ENCODE data around the gene OSBP. TPM values are rescaled to one million over a fixed set of nuclear protein-coding genes. Genes with fewer than 3 reads are reported as not detected.

Gene OSBP
- total RNA-seq, 1 experiment from 2014 or later: 45.4 TPM

- Mint-ChIP-seq H3K4me3 (no peak overlapping the region), H3K4me1 (no peaks in the 10 kb centered on the region), H3K27me3 (ENCODE audit: low read depth) (no peaks in the 10 kb centered on the region), H3K9me3 (no peaks in the 10 kb centered on the region), H3K36me3 (peaks cover 29% of the 10 kb centered on the region), H3K27ac (no peak overlapping the region)
- no peak for DNase-seq (ENCODE audit: low spot score)
- CTCF ChIA-PET: no interaction called here
- TF ChIP-seq SP1 (CRISPR knock-in tag; conservative IDR thresholded peaks at IDR 0.05) (no peak), ETV6 (CRISPR knock-in tag; IDR thresholded peaks at IDR 0.05) (no peak), ZNF396 (CRISPR knock-in tag; IDR thresholded peaks at IDR 0.05; ENCODE audit: borderline replicate concordance) (no peak), RELA (CRISPR knock-in tag; IDR thresholded peaks at IDR 0.05; ENCODE audit: borderline replicate concordance) (no peak), KAT7 (CRISPR knock-in tag; IDR thresholded peaks at IDR 0.05; ENCODE audit: borderline replicate concordance) (no peak), CBFB (CRISPR knock-in tag; IDR thresholded peaks at IDR 0.05; ENCODE audit: low read depth) (no peak), ZNF416 (CRISPR knock-in tag; IDR thresholded peaks at IDR 0.05) (no peak), STAT6 (CRISPR knock-in tag; conservative IDR thresholded peaks at IDR 0.05; ENCODE audit: low read depth) (no peak), E2F4 (CRISPR knock-in tag; IDR thresholded peaks at IDR 0.05; ENCODE audit: borderline replicate concordance, low read depth) (no peak), ATF1 (CRISPR knock-in tag; IDR thresholded peaks at IDR 0.05) (no peak), NR1H2 (CRISPR knock-in tag; IDR thresholded peaks at IDR 0.05) (no peak), AFF4 (CRISPR knock-in tag; IDR thresholded peaks at IDR 0.05; ENCODE audit: borderline replicate concordance) (no peak), TP53 (CRISPR knock-in tag; IDR thresholded peaks at IDR 0.05) (no peak), E2F5 (CRISPR knock-in tag; IDR thresholded peaks at IDR 0.05) (no peak), FOXK1 (CRISPR knock-in tag; IDR thresholded peaks at IDR 0.05) (no peak), NR3C1 (CRISPR knock-in tag; conservative IDR thresholded peaks at IDR 0.05; ENCODE audit: low read depth) (no peak), ZNF317 (CRISPR knock-in tag; IDR thresholded peaks at IDR 0.05; ENCODE audit: borderline replicate concordance, low read depth) (no peak), ZNF138 (CRISPR knock-in tag; conservative IDR thresholded peaks at IDR 0.05) (no peak), ZNF532 (CRISPR knock-in tag; IDR thresholded peaks at IDR 0.05; ENCODE audit: borderline replicate concordance) (no peak), CREM (CRISPR knock-in tag; IDR thresholded peaks at IDR 0.05) (no peak)
- POLR2A ChIA-PET: no interaction called here
- ATAC-seq: no peak
Observed at GRCh38 chr11:59573216-59573615, 42.4 kb downstream of the OSBP start.
